Endothelial cell of umbilical vein (primary cell): ENCODE data around the gene PAN3. TPM values are rescaled to one million over a fixed set of nuclear protein-coding genes. Genes with fewer than 3 reads are reported as not detected.

ENCODE experiments used
- BruUV-seq: library from RNA; stranded (reverse); fragments of 400-500 nt; replicated peaks from 2 replicates; lab custom pipeline; 2021; lab: Mats Ljungman, UMichigan
- CTCF ChIA-PET: fragments of 300-600, 350-600 bp; sonication (Branson Sonifier 250); formaldehyde crosslinking; loops from one replicate; lab custom pipeline; 2021; ENCODE audit warnings: antibody characterized with exemption, inconsistent platforms; lab: Charles Lee
- POLR2A ChIA-PET: fragments of 300-600, 350-600 bp; sonication (Branson Sonifier 250); formaldehyde crosslinking; loops from one replicate; lab custom pipeline; 2021; ENCODE audit warnings: antibody characterized with exemption, inconsistent platforms; lab: Charles Lee
- DNase-seq: peaks from one replicate; pipeline ENCODE4 v3.0.0-alpha.2; 2011; ENCODE audit warnings: low read depth, low spot score
- FAIRE-seq: peaks from 2 replicates; lab custom pipeline; 2011; peaks lifted over from hg19 to GRCh38; lab: Jason Lieb, UNC
- H2AFZ ChIP-seq: 2 replicates; pipeline ENCODE4 v1.6.0; 2012; ENCODE audit warnings: low read depth, low read length, control low read depth, inconsistent platforms
- H3K27ac ChIP-seq: 2 replicates; pipeline ENCODE4 v1.5.1; 2011; ENCODE audit warnings: low read depth, mild to moderate bottlenecking, control low read depth, low read length, moderate library complexity; ENCODE audit not compliant: insufficient read depth
- H3K27me3 ChIP-seq, 2 experiments: 2 replicates each; pipeline versions ENCODE4 v1.6.0 to v1.6.1; 2011; ENCODE audit warnings: low read length in 2 of 2, mixed read lengths in 1 of 2; ENCODE audit not compliant: control insufficient read depth in 2 of 2, insufficient read depth in 2 of 2
- H3K36me3 ChIP-seq, 2 experiments: 2 replicates in 1 of 2; 3 replicates in 1 of 2; pipeline ENCODE4 v1.5.1; 2011; ENCODE audit warnings: low read length in 2 of 2, mild to moderate bottlenecking in 1 of 2, moderate library complexity in 1 of 2; ENCODE audit not compliant: control insufficient read depth in 2 of 2, insufficient read depth in 2 of 2; ENCODE audit errors: extremely low read depth in 1 of 2
- H3K4me1 ChIP-seq: 3 replicates; pipeline ENCODE4 v1.5.1; 2011; ENCODE audit warnings: mild to moderate bottlenecking, low read length; ENCODE audit not compliant: control insufficient read depth, insufficient read depth; ENCODE audit errors: extremely low read depth
- H3K4me2 ChIP-seq: 2 replicates; pipeline ENCODE4 v1.6.1; 2011; ENCODE audit warnings: low read length, control low read depth, mixed read lengths; ENCODE audit not compliant: insufficient read depth
- H3K4me3 ChIP-seq, 3 experiments: fragments of 200-600 bp in 1 of 3; sonication (generic), shearing (Covaris generic) in 1 of 3; replicated peaks in 1 of 3; 2 replicates each; pipeline ENCODE4 v1.5.1; 2011 to 2016; ENCODE audit warnings: control low read depth in 3 of 3, low read length in 3 of 3, mild to moderate bottlenecking in 2 of 3, inconsistent platforms in 1 of 3, low read depth in 1 of 3, moderate library complexity in 1 of 3; ENCODE audit not compliant: insufficient read depth in 1 of 3
- H3K79me2 ChIP-seq: 2 replicates; pipeline ENCODE4 v1.6.0; 2012; ENCODE audit warnings: low read length, inconsistent platforms; ENCODE audit not compliant: control insufficient read depth, insufficient read depth
- H3K9ac ChIP-seq: replicated peaks from 2 replicates; pipeline ENCODE3; 2011; ENCODE audit warnings: low read length, control low read depth; ENCODE audit not compliant: insufficient read depth; ENCODE audit errors: extremely low read depth
- H3K9me1 ChIP-seq: replicated peaks from 3 replicates; pipeline ENCODE4 v1.6.0; 2011; ENCODE audit warnings: mild to moderate bottlenecking, low read length; ENCODE audit not compliant: control insufficient read depth, insufficient read depth; ENCODE audit errors: extremely low read depth
- H3K9me3 ChIP-seq: replicated peaks from 2 replicates; pipeline ENCODE4 v1.5.1; 2012; ENCODE audit warnings: low read length, inconsistent platforms; ENCODE audit not compliant: control insufficient read depth, insufficient read depth
- H4K20me1 ChIP-seq: replicated peaks from 2 replicates; pipeline ENCODE3; 2011; ENCODE audit warnings: mild to moderate bottlenecking, low read length; ENCODE audit not compliant: control insufficient read depth, insufficient read depth; ENCODE audit errors: extremely low read depth
- CTCF ChIP-seq, 2 donors: IDR thresholded peaks; 1 replicate in 1 of 2; 2 replicates in 1 of 2; pipeline ENCODE4 v1.5.1; 2011; ENCODE audit warnings: low read length in 2 of 2, mild to moderate bottlenecking in 2 of 2, moderate library complexity in 2 of 2, control low read depth in 1 of 2, inconsistent platforms in 1 of 2, low read depth in 1 of 2; ENCODE audit not compliant: insufficient read depth in 1 of 2; ENCODE audit errors: extremely low read depth in 1 of 2
- EZH2 ChIP-seq: IDR thresholded peaks from 2 replicates; pipeline ENCODE4 v1.6.1; 2012; ENCODE audit warnings: borderline replicate concordance, low read depth, mild to moderate bottlenecking, moderate library complexity, low read length, inconsistent platforms; ENCODE audit not compliant: severe bottlenecking
- FOS ChIP-seq: IDR thresholded peaks from 2 replicates; pipeline ENCODE4 v1.6.1; 2011; ENCODE audit warnings: mild to moderate bottlenecking, low read length, moderate library complexity, borderline replicate concordance; ENCODE audit not compliant: insufficient read depth
- GATA2 ChIP-seq: IDR thresholded peaks from 2 replicates; pipeline ENCODE4 v1.7.0; 2011; ENCODE audit warnings: low read depth, mild to moderate bottlenecking, moderate library complexity, mixed read lengths, low read length; ENCODE audit not compliant: insufficient read length, insufficient read depth
- JUN ChIP-seq: IDR thresholded peaks from 2 replicates; pipeline ENCODE4 v1.6.1; 2011; ENCODE audit warnings: borderline replicate concordance, low read depth; ENCODE audit not compliant: insufficient read length, insufficient read depth
- MYC ChIP-seq: IDR thresholded peaks from one replicate; pipeline ENCODE4 v1.6.1; 2011; ENCODE audit warnings: mild to moderate bottlenecking, low read depth, low read length
- POLR2A ChIP-seq: IDR thresholded peaks from 2 replicates; pipeline ENCODE4 v1.6.1; 2012; ENCODE audit warnings: low read depth, mild to moderate bottlenecking, control low read depth, low read length
- POLR2AphosphoS5 ChIP-seq: IDR thresholded peaks from 2 replicates; pipeline ENCODE4 v1.6.1; 2012; ENCODE audit warnings: low read depth, mild to moderate bottlenecking, control low read depth, low read length, moderate library complexity; ENCODE audit not compliant: insufficient read depth
- dilution Hi-C: fragments of 300-500 bp; cut with MboI; formaldehyde crosslinking; loops from one replicate; pipeline ENCODE4 v1.15.0; 2019; ENCODE audit warnings: low sequenced_read_pairs; ENCODE audit not compliant: extremely low pct_ligation_motif_present
- intact Hi-C: fragments of 100-400 bp; cut with micrococcal nuclease; formaldehyde crosslinking; loops from one replicate; pipeline ENCODE4 v1.10.0; 2022
- polyA plus RNA-seq, 4 experiments: library from polyadenylated mRNA; depleted of rRNA in 3 of 4; stranded (reverse) in 3 of 4; unstranded in 1 of 4; fragments of >200 nt; gene quantifications; 2 replicates each; pipeline versions ENCODE4 v1.2.1 to v1.2.3, GENCODE V29; 2011 to 2012; ENCODE audit warnings: missing spikeins in 1 of 4
- total RNA-seq: library from RNA; stranded (reverse); gene quantifications from 2 replicates; pipeline ENCODE4 v1.2.3, GENCODE V29; 2021
- TF ChIP-seq, protein P1 (sequence below): IDR thresholded peaks from 2 replicates; pipeline ENCODE4 v1.6.1; 2011; ENCODE audit not compliant: insufficient read depth, insufficient read length

Gene PAN3
- total and polyA plus RNA-seq, 2 donors (not counting 3 experiments of a cell fraction or from before 2014, with no cell fraction given), result 8.5 to 31.9 TPM

- Histone ChIP-seq H3K36me3 (peaks cover 2 to 4% of the 10 kb centered on the region in 2 experiments), H3K4me3 (no peak overlapping the region), H3K27me3 (no peaks in the 10 kb centered on the region), H3K9ac (no peak overlapping the region), H3K9me1 (no peaks in the 10 kb centered on the region), H3K27ac (peak overlapping the region; percentile 86), H2AFZ (no peak overlapping the region), H3K9me3 (no peaks in the 10 kb centered on the region), H3K4me1 (peaks cover 42% of the 10 kb centered on the region), H3K4me2 (no peak overlapping the region), H3K79me2 (no peaks in the 10 kb centered on the region), H4K20me1 (no peaks in the 10 kb centered on the region)
- no peak for FAIRE-seq
- POLR2A ChIA-PET, result no interaction called here
- intact Hi-C loops (no loop called here), dilution Hi-C loops (loop anchor here (25.0 kb wide), 1 partner anchor 166 kb away; the partner anchor contains the start of gene FLT1)
- CTCF ChIA-PET, result interaction anchor here (0.6 to 1.9 kb wide), 3 partner anchors 70 to 495 kb away, joined by 3 to 5 read pairs (median 3); no protein-coding TSS in a partner anchor
- BruUV-seq, result no TSS peak
- DNase-seq, result no peak
- TF ChIP-seq EZH2, result no peak
- no peak for TF ChIP-seq FOS
- TF ChIP-seq CTCF (IDR thresholded peaks at IDR 0.05; ENCODE audit: extremely low read depth in 1 of 2, insufficient read depth in 1 of 2, low read depth in 1 of 2, low read length in 2 of 2), result no peak
- TF ChIP-seq MYC, result no peak
- TF ChIP-seq POLR2A, result no peak
- no peak for TF ChIP-seq POLR2AphosphoS5
- TF ChIP-seq, protein P1, sequence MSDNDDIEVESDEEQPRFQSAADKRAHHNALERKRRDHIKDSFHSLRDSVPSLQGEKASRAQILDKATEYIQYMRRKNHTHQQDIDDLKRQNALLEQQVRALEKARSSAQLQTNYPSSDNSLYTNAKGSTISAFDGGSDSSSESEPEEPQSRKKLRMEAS, result no peak
- TF ChIP-seq JUN, result no peak
- TF ChIP-seq GATA2, result no peak
Observed at GRCh38 chr13:28321756-28322155, 183.4 kb downstream of the PAN3 start.
